HG03135 (cell line): ENCODE measurements around the gene CBLB.
"Not testable (repeated sequence)": the region's sequence is repeated elsewhere in the genome, so short reads cannot be mapped to it uniquely, and the experiment has no call there.

Experiments used
- ATAC-seq: cut with Tn5 transposase; IDR thresholded peaks from one replicate; pipeline ENCODE4 v1.9.1; 2021; ENCODE audit warnings: mild to moderate bottlenecking, moderate library complexity; ENCODE audit not compliant: unreplicated experiment

Gene CBLB

DNA sequence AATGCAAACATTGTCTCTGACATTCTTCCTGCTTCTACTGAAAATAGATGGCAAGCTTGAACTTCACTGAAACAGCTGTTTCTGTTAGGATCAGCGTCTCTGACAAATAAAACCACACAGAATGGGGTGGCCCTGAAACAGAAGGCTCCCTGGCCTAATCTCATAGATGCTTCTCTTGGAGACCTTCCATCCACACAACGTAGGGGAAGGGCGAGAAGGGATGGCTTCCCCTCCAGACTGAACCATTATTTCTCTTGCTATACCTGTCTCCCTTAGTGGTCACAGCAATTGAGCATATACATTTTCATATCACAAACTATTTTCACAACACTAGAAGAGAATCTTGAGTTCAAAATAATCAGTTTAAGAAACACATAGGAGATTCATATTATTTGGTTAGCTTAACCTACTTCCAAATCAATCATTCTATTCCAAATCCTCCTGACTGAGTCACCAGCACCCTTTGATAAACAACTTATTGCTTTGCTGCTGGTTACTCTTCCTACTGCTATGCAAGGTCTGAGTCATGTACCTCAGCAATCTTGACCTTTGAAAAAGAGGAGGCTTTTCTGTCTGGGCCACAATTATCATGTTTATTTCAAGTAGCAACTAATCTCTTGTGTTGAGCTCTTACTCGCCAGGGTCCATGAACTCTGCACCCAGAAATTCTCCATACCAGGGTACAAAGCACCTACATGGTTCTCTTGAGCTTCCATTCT, 45.5 kb downstream of the CBLB start:
- no peak for ATAC-seq

GRCh38 chr3:105822171-105823123, 46.4 kb downstream of the CBLB start:
- no peak for ATAC-seq

GRCh38 chr3:105821433-105821832, 47.4 kb downstream of the CBLB start:
- no peak for ATAC-seq

GRCh38 chr3:105816833-105817232, 52.0 kb downstream of the CBLB start:
- no peak for ATAC-seq

GRCh38 chr3:105815331-105815730, 53.5 kb downstream of the CBLB start:
- ATAC-seq = not testable (repeated sequence)

- no peak for ATAC-seq
These were observed 55.1 kb downstream of the CBLB start for GRCh38 chr3:105813710-105814109.

- no peak for ATAC-seq
These were observed 56.6 kb downstream of the CBLB start for GRCh38 chr3:105812194-105812586.

- no peak for ATAC-seq
These were observed 57.2 kb downstream of the CBLB start for GRCh38 chr3:105811518-105812193.

- no peak for ATAC-seq
These were observed 59.5 kb downstream of the CBLB start for GRCh38 chr3:105809208-105809888.

- ATAC-seq = no peak
These were observed 61.1 kb downstream of the CBLB start for GRCh38 chr3:105807701-105808100.

DNA sequence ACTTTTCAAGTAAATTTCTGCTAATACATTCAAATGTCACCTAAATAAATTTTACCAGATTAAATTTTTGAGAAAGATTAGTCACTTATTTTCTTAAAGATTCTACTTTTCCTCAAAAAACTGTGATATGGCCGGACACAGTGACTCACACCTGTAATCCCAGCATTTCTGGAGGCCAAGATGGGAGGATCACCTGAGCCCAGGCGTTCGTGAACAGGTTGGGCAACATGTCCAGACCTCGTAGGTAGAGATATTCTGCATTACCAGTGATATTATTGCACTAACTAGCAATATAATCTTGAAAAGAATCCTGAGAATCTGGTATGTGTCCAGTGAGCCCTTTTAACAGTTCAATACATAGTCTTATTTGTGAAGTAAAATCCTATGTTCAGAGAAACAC, 61.7 kb downstream of the CBLB start:
- ATAC-seq = no peak

GRCh38 chr3:105806359-105806758, 62.5 kb downstream of the CBLB start:
- ATAC-seq = no peak

GRCh38 chr3:105805404-105805803, 63.4 kb downstream of the CBLB start:
- ATAC-seq = no peak

- ATAC-seq = no peak
These were observed 66.6 kb downstream of the CBLB start for GRCh38 chr3:105802118-105802706.

DNA sequence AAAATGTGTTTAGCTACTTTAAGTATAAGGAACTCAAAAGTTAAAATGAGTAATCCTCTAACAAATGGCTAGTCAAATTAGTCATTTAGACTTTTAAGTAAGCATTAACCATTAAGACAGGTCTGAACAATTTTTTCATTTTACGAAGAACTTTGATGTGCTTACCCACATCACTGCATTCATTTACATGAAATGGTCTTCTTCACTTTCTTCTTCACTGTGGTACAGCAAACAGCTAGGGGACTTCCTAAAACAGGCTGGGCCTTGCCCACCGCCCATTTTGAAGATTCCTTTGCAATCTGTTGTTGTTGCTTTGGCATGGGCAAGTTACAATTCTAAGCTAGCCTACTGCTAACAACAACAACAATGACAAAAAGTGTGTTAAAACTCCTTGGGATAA, 67.4 kb downstream of the CBLB start:
- no peak for ATAC-seq

DNA sequence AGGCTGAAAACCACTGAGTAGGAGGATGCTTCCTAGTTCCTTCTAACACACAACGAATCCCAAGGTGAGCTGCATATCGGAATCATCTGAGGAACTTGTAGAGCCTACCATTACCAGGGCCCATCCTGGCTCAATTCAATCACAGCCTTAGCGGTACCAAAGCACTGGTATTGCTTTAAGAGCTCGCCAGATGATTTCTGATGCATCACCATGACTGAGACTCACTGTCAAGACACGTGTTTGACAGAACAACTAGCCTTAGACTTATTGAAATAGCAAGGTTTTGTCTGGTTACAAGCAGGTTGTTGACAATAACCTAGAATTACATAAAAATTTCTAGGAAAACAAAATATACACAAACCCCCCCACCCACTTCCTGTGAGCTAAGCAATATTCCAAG, 68.5 kb downstream of the CBLB start:
- ATAC-seq = no peak

GRCh38 chr3:105799286-105799685, 69.5 kb downstream of the CBLB start:
- ATAC-seq = no peak

- peak; percentile 82 for ATAC-seq
These were observed 70.4 kb downstream of the CBLB start for GRCh38 chr3:105798381-105798934.

DNA sequence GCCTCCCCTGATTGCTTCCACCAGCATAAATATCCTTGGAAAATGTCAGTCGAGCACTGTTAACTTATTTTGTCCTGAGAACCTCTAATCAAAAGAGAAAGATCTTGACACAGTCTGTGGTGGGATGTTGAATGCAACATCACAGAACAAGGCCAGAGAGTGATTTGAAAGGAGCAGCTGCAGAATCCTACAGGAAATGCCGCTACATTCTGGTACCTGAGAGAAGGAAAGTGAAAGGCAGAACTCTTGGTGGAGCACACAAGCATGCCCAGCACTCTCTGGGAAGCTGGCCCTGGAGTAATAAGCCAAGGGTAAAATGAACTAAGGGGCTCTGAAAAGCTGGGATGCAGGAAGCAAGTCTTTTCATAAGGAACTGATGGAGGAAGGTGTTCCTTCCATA, 75.8 kb downstream of the CBLB start:
- ATAC-seq = no peak
